Mononuclear cell (primary cell): ENCODE measurements around the gene CPSF2. TPM values are rescaled to one million over a fixed set of nuclear protein-coding genes. Genes with fewer than 3 reads are reported as not detected.

ENCODE experiments used
- H3K27me3 ChIP-seq: 2 replicates; pipeline ENCODE4 v1.6.0; 2011; ENCODE audit warnings: low read length, control low read depth; ENCODE audit not compliant: insufficient read depth
- H3K4me1 ChIP-seq: 2 replicates; pipeline ENCODE4 v1.5.1; 2011; ENCODE audit warnings: mild to moderate bottlenecking, low read length, control low read depth; ENCODE audit not compliant: insufficient read depth
- H3K4me3 ChIP-seq: 2 replicates; pipeline ENCODE4 v1.5.1; 2011; ENCODE audit warnings: mild to moderate bottlenecking, low read length, moderate library complexity
- H3K9me3 ChIP-seq: 2 replicates; pipeline ENCODE4 v1.5.1; 2011; ENCODE audit warnings: low read depth, mild to moderate bottlenecking, control low read depth, low read length
- total RNA-seq: library from RNA; depleted of rRNA; stranded (reverse); fragments of >200 nt; gene quantifications from one replicate; pipeline ENCODE4 v1.2.3, GENCODE V29; 2012

CPSF2 gene
- 13.9 TPM for total RNA-seq

DNA sequence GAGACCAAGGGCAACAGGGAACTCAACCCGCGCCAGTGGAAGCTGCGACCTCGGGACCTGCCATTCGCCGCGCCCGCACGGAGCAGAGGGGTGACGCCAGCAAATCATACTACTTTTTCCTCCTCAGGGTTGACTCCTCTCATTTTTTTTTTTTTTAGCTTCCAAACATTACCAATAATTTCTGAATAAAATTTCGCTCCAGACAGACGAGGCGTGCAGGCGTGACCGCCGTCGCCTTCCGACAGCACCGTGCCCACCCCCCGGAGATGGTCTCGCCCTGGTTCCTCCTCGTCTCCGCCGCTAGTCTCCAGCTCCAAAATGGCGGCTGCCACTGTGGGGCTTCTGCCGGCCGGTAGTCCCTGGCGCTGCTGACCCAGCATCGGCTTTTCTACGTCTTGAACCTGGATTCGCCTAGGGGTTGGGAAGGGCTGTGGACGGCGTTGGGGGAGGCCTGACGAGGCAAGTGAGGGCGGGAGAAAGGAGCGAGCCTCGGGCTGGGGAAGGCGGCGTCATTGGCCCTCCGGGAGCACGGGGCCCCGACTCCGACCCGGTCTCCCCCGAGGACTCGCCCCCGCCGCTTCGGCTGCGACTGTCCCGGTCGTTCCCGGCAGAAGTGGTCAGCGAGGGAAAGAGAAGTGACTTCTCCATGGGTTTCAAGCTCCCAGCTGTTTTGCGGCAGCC lies at the start of gene CPSF2, which contains the start of gene NDUFB1:
Gene CPSF2 (plus strand): TSS at position 300 of the 681 bp plus-strand sequence. CDS start 9,016 bp downstream, outside the sequence.
Gene NDUFB1 (minus strand): TSS at position 37 of the 681 bp plus-strand sequence. CDS start 4,069 bp downstream, outside the sequence.
- H3K4me1 ChIP-seq, result peaks cover 40% of the 10 kb centered on the region
- H3K27me3 ChIP-seq, result no peaks in the 10 kb centered on the region
- peak within 1 kb of the TSS; percentile 99 for H3K4me3 ChIP-seq
- no peaks in the 10 kb centered on the region for H3K9me3 ChIP-seq

- H3K4me1 ChIP-seq, result peaks cover 6% of the 10 kb centered on the region
- H3K4me3 ChIP-seq, result no peak overlapping the region
- H3K9me3 ChIP-seq, result no peaks in the 10 kb centered on the region
- H3K27me3 ChIP-seq, result no peaks in the 10 kb centered on the region
Observed at GRCh38 chr14:92074555-92074954, 47.2 kb upstream of the CPSF2 start.

- Histone ChIP-seq H3K4me1 (no peaks in the 10 kb centered on the region), H3K9me3 (no peaks in the 10 kb centered on the region), H3K27me3 (no peaks in the 10 kb centered on the region), H3K4me3 (no peak overlapping the region)
Observed at GRCh38 chr14:92088494-92088893, 33.3 kb upstream of the CPSF2 start.

DNA sequence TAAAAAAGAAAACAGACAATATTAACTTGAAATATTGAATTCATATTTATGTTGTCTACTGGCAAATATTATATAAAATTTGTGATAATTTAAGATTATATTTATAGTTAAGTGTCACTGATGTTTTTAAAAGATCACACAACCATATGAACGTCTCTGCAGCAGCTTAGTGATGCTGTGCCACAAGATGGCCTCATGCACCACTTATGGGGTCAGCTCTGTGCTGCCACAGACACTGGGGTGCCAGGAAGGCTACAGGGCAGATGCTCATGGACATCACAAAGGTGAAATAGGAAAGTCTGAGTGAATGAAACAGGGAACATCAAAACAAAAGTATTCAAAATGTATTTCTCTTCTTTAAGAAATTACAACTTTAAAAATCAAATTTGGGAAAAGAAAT lies 28.4 kb upstream of the CPSF2 start:
- no peak overlapping the region for H3K4me3 ChIP-seq
- no peaks in the 10 kb centered on the region for H3K27me3 ChIP-seq
- no peaks in the 10 kb centered on the region for H3K9me3 ChIP-seq
- H3K4me1 ChIP-seq, result no peaks in the 10 kb centered on the region

DNA sequence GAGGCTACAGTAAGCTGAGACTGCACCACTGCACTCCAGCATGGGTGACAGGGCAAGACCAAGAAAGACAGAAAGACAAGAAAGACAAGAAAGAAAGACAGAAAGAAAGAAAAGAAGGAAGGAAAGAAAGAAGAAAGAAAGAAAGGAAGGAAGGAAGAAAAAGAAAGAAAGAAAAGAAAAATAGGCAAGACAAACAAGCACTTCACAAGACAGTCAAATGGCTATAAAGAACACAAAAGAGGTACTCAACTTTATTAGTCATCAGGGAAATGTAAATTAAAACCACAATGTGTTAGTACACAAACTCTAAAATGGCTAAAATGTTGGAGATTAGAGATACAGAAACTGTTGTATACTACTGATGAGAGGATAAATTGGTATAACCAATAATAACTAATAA lies 22.0 kb upstream of the CPSF2 start:
- no peaks in the 10 kb centered on the region for H3K27me3 ChIP-seq
- no peak overlapping the region for H3K4me3 ChIP-seq
- peaks cover 13% of the 10 kb centered on the region for H3K4me1 ChIP-seq

DNA sequence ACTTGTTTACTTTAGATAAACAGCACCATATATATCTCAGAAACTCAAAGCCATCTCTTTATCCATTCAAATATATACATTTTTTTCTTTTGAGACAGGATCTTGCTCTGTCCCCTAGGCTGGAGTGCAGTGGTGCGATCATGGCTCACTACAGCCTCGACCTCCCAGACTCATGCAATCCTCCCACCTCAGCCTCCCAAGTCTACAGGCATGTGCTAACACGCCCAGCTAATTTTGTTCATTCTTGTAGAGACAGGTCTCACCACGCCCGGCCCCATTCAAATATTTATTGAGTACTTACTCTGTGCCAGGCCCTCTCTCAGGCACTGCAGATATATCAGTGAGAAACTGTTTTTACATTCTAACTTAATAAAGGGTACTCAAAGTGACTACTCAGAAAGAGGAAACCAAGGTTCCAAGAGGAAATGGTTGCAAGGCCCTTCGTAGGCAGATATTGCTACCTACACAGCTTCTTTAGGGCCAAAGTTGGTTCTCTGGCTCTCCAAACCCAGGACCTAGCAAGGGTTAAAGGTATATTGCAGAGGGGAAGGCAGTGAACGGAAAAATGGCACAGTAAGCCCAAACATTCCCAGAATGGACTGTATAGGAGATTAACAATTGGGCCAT lies 18.3 kb upstream of the CPSF2 start:
- Histone ChIP-seq H3K9me3 (no peaks in the 10 kb centered on the region), H3K4me1 (peaks cover 30% of the 10 kb centered on the region)

More for the DNA sequence above, 22.0 kb upstream of the CPSF2 start:
- no peaks in the 10 kb centered on the region for H3K9me3 ChIP-seq

DNA sequence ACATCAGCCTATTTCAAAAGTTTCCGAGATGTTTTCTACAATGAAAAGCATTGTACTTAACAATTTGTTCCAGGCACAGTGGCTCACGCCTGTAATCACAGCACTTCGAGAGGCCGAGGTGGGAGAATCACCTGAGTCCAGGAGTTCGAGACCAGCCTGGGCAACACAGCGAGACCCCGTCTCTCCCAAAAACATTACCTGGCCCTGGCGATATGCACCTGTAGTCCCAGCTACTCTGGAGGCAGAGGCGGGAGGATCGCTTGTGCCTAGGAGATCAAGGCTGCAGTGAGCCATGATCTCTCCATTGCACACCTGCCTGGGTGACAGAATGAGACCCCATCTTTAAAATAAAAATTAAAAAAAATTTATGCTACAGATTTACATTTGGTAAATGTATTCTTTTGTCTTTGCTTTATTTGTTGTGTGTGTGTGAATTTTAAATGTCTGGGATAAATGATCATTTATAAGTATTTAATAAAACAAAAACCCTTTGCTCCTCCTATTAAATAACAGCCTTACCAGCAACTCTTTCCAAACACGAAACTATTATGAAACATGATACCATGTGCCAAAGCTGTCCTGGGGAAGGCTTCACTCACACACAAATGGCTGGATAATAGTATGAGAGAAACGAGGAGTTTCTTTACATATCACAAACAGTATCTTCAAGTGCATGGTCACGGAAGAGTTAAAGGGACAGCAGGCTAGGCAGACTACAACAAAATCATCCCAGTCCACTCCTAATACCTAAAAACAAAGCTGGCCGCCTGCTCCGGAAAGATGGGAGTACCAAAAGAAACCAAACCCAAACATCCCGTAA lies 16.5 kb upstream of the CPSF2 start:
- H3K4me1 ChIP-seq, result peaks cover 35% of the 10 kb centered on the region
- no peaks in the 10 kb centered on the region for H3K9me3 ChIP-seq
- H3K4me3 ChIP-seq, result peak overlapping the region; percentile 62
- H3K27me3 ChIP-seq, result no peaks in the 10 kb centered on the region

More for the DNA sequence above, 18.3 kb upstream of the CPSF2 start:
- Histone ChIP-seq H3K4me3 (no peak overlapping the region), H3K27me3 (no peaks in the 10 kb centered on the region)

DNA sequence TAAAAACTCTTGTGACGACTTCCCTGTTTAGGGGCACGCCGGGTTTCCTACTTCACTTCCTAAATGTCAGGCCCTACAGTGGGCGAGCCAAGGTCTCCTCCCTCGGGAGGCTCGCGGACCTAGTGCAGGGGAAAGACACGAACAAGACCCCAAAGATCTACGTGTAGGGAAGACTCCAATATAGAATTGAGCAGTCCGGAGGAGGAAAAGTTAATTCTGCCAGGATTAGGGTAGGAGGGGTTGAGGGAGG lies 16.0 kb upstream of the CPSF2 start:
- no peaks in the 10 kb centered on the region for H3K9me3 ChIP-seq
- peaks cover 35% of the 10 kb centered on the region for H3K4me1 ChIP-seq
- H3K4me3 ChIP-seq, result peak overlapping the region; percentile 62
- H3K27me3 ChIP-seq, result no peaks in the 10 kb centered on the region

DNA sequence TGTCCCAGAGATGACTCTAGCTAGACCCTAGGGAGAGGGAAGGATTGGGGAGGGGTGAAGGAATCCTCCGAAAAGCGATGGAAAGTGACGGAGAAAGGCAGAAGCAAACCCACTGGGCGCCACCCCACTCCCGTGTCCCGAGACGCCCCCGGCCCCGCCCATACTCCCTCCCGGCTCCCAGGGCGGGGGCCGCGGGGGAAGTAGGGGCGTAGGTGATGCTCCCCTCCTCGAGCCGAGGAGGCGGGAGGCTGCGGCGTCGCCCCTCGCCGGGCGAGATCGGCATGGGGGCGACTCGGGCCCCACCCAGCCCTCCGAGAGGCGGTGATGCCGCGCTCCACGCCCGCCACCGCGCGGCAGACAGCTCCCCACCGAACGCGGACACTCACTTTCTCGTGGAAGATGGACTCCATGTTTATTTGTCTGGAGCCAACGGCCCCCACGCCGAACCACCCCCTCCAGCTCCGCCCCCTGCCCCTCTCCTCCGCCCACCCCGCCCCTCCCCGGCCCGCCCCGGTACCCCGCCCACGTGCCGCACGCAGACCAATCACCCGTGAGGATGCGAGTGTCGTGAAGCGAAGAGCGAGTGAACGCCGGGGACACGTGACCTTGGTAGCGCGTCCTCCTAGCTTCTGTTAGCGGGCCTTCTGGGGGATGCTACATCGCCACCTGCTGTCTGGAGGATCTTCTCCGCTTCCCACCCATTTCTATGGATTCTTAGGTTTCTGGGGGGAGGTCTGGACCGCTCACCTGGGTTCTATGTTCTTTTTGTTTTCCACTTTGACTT lies 15.4 kb upstream of the CPSF2 start, which contains the start of gene ATXN3:
Gene ATXN3 (minus strand): TSS at position 440 of the 784 bp plus-strand sequence. CDS start 30 bp downstream, at position 410.
- Histone ChIP-seq H3K27me3 (no peaks in the 10 kb centered on the region), H3K4me1 (peaks cover 35% of the 10 kb centered on the region), H3K4me3 (peak within 1 kb of the TSS; percentile 62), H3K9me3 (no peaks in the 10 kb centered on the region)

- Histone ChIP-seq H3K4me1 (peaks cover 33% of the 10 kb centered on the region), H3K4me3 (no peak overlapping the region), H3K27me3 (no peaks in the 10 kb centered on the region), H3K9me3 (no peaks in the 10 kb centered on the region)
Observed at GRCh38 chr14:92108345-92109254, 13.2 kb upstream of the CPSF2 start.

GRCh38 chr14:92109490-92109889 lies 12.3 kb upstream of the CPSF2 start:
- no peak overlapping the region for H3K4me3 ChIP-seq
- no peaks in the 10 kb centered on the region for H3K27me3 ChIP-seq
- H3K9me3 ChIP-seq, result no peaks in the 10 kb centered on the region
- peaks cover 24% of the 10 kb centered on the region for H3K4me1 ChIP-seq

DNA sequence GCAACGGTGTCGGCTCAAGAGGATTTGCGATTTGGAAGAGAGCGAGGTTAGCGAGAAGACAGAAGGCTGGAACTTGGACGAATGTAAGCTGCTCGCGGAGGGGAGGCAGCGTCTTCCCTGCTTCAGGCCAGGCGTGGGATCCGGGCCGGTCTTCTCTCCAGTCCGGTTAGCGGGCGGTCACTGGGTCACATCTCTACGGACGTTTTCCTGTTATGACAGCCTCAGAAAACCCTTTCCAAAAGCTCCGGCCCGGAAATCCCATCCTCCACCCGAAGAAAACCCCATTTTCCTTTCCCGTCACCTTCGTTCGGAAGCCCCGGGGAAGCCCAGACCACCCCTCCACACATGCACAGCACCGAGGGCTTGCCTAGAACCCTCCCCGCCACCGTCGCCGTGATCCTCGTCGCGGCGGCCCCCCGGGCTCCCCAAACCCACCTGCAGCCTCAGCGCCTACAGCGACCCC lies 531 bp upstream of the CPSF2 start:
- peak overlapping the region; percentile 99 for H3K4me3 ChIP-seq
- H3K9me3 ChIP-seq, result no peaks in the 10 kb centered on the region
- H3K27me3 ChIP-seq, result no peaks in the 10 kb centered on the region
- H3K4me1 ChIP-seq, result peaks cover 46% of the 10 kb centered on the region

DNA sequence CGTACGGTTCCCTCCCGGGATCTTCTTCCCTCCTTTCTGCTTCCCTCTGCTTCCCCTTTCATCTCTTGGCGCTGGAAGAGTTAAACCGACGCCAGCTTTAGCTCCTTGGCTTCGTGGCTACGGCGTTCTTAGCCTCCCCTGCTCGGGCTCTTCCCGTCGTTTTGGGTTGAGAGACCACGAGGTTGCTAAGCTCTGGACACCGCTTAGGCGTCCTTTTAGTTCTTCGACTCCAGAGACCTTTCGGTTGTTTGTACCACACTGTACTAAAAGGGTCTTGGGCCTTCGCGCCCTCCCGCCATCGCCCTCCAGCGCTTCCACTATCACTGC lies 545 bp downstream of the CPSF2 start:
- Histone ChIP-seq H3K9me3 (no peaks in the 10 kb centered on the region), H3K4me1 (peaks cover 39% of the 10 kb centered on the region), H3K27me3 (no peaks in the 10 kb centered on the region), H3K4me3 (peak overlapping the region; percentile 99)

GRCh38 chr14:92122761-92123160 lies 992 bp downstream of the CPSF2 start:
- Histone ChIP-seq H3K4me1 (peaks cover 39% of the 10 kb centered on the region), H3K9me3 (no peaks in the 10 kb centered on the region), H3K27me3 (no peaks in the 10 kb centered on the region), H3K4me3 (peak overlapping the region; percentile 99)
